NCI-H2196 treated with DMSO at 0.1 percent for 48 hours (cell line): Measurements from ENCODE around the gene SLC7A14.

ENCODE experiments used
- DNase-seq: peaks from one replicate; lab custom pipeline; 2025; ENCODE audit not compliant: unreplicated experiment; lab: John Stamatoyannopoulos, UW

The SLC7A14 gene

GRCh38 chr3:170499562-170500156 is 86.2 kb downstream of the SLC7A14 start:
- DNase-seq = no peak

- DNase-seq = no peak
These were observed 88.4 kb downstream of the SLC7A14 start for GRCh38 chr3:170497207-170498095.

GRCh38 chr3:170496868-170497140 is 89.1 kb downstream of the SLC7A14 start:
- DNase-seq = no peak

- DNase-seq = no peak
These were observed 89.6 kb downstream of the SLC7A14 start for GRCh38 chr3:170496026-170496867.

- no peak for DNase-seq
These were observed 91.1 kb downstream of the SLC7A14 start for GRCh38 chr3:170494766-170495165.

- no peak for DNase-seq
These were observed 92.1 kb downstream of the SLC7A14 start for GRCh38 chr3:170493712-170494182.

- no peak for DNase-seq
These were observed 94.0 kb downstream of the SLC7A14 start for GRCh38 chr3:170491901-170492300.

GRCh38 chr3:170490828-170491560 is 94.9 kb downstream of the SLC7A14 start:
- DNase-seq = no peak

GRCh38 chr3:170488802-170489201 is 97.1 kb downstream of the SLC7A14 start:
- DNase-seq = no peak

- DNase-seq = no peak
These were observed 98.8 kb downstream of the SLC7A14 start for GRCh38 chr3:170487031-170487430.

- DNase-seq = no peak
These were observed 99.5 kb downstream of the SLC7A14 start for GRCh38 chr3:170486398-170486797.

GRCh38 chr3:170485696-170486095 is 100.2 kb downstream of the SLC7A14 start:
- DNase-seq = no peak

GRCh38 chr3:170485294-170485693 is 100.6 kb downstream of the SLC7A14 start:
- no peak for DNase-seq

GRCh38 chr3:170484869-170485268 is 101.0 kb downstream of the SLC7A14 start:
- DNase-seq = no peak

GRCh38 chr3:170483485-170484262 is 102.2 kb downstream of the SLC7A14 start:
- DNase-seq = no peak

GRCh38 chr3:170482199-170482598 is 103.7 kb downstream of the SLC7A14 start:
- DNase-seq = no peak

- no peak for DNase-seq
These were observed 105.8 kb downstream of the SLC7A14 start for GRCh38 chr3:170480111-170480510.

GRCh38 chr3:170477395-170477794 is 108.5 kb downstream of the SLC7A14 start:
- DNase-seq = no peak

- no peak for DNase-seq
These were observed 109.6 kb downstream of the SLC7A14 start for GRCh38 chr3:170476291-170476690.

- DNase-seq = no peak
These were observed 110.7 kb downstream of the SLC7A14 start for GRCh38 chr3:170475092-170475685.
